SK-N-SH (cell line): ENCODE results near the gene SLC27A3. TPM values are rescaled to one million over a fixed set of nuclear protein-coding genes. Genes with fewer than 3 reads are reported as not detected.

Experiments used
- CTCF ChIA-PET: fragments of 300-600, 350-600 bp; formaldehyde crosslinking; extraction: SDS; loops from one replicate; lab custom pipeline; 2021; lab: Yijun Ruan, JAX
- POLR2A ChIA-PET: fragments of 350-600 bp; sonication (Branson Sonifier 250); formaldehyde crosslinking; extraction: SDS; loops from one replicate; lab custom pipeline; 2020; ENCODE audit warnings: antibody characterized with exemption, inconsistent platforms; lab: Yijun Ruan, JAX
- DNase-seq: peaks from one replicate; pipeline ENCODE4 v3.0.0; 2012
- H2AFZ ChIP-seq: fragments of 200-600 bp; sonication (generic); 2 replicates; pipeline ENCODE4 v1.8.1; 2016; ENCODE audit warnings: antibody characterized with exemption, mild to moderate bottlenecking, low read depth
- H3F3A ChIP-seq: fragments of 200-600 bp; sonication (generic); replicated peaks from 2 replicates; pipeline ENCODE3; 2016; ENCODE audit warnings: antibody characterized with exemption, mild to moderate bottlenecking; ENCODE audit not compliant: insufficient read depth
- H3K27ac ChIP-seq, 2 experiments: fragments of 200-500 bp in 1 of 2; fragments of 200-600 bp in 1 of 2; sonication (Bioruptor generic) in 1 of 2; sonication (generic), shearing (Covaris generic) in 1 of 2; 2 replicates each; pipeline versions ENCODE4 v1.5.1 to v1.6.1; 2014 to 2016; ENCODE audit warnings: low read depth in 2 of 2, inconsistent platforms in 1 of 2, low read length in 1 of 2, mild to moderate bottlenecking in 1 of 2, mixed read lengths in 1 of 2
- H3K27me3 ChIP-seq: fragments of 200-600 bp; sonication (generic), shearing (Covaris generic); 2 replicates; pipeline ENCODE4 v1.6.1; 2016; ENCODE audit warnings: mixed run types; ENCODE audit not compliant: insufficient read depth
- H3K36me3 ChIP-seq, 2 experiments: fragments of 200-500 bp in 1 of 2; fragments of 200-600 bp in 1 of 2; sonication (Bioruptor generic) in 1 of 2; sonication (generic) in 1 of 2; replicated peaks in 1 of 2; 2 replicates each; pipeline versions ENCODE3 to v1.5.1; 2014 to 2016; ENCODE audit warnings: low read length in 1 of 2, mild to moderate bottlenecking in 1 of 2; ENCODE audit not compliant: insufficient read depth in 2 of 2, control insufficient read depth in 1 of 2
- H3K4me1 ChIP-seq, 2 experiments: fragments of 200-500 bp in 1 of 2; fragments of 200-600 bp in 1 of 2; sonication (Bioruptor generic) in 1 of 2; sonication (generic), shearing (Covaris generic) in 1 of 2; 2 replicates each; pipeline versions ENCODE4 v1.5.1 to v1.6.1; 2014 to 2016; ENCODE audit warnings: low read depth in 1 of 2, low read length in 1 of 2, mixed run types in 1 of 2; ENCODE audit not compliant: insufficient read depth in 2 of 2, control insufficient read depth in 1 of 2
- H3K4me2 ChIP-seq: fragments of 200-600 bp; sonication (generic), shearing (Covaris generic); 2 replicates; pipeline ENCODE4 v1.6.1; 2017; ENCODE audit warnings: mixed run types
- H3K4me3 ChIP-seq, 2 experiments: fragments of 200-500 bp in 1 of 2; fragments of 200-600 bp in 1 of 2; sonication (Bioruptor generic) in 1 of 2; sonication (generic), shearing (Covaris generic) in 1 of 2; 2 replicates each; pipeline versions ENCODE4 v1.5.1 to v1.8.1; 2014 to 2016; ENCODE audit warnings: low read depth in 2 of 2, inconsistent platforms in 1 of 2, low read length in 1 of 2, mild to moderate bottlenecking in 1 of 2, mixed read lengths in 1 of 2, moderate library complexity in 1 of 2
- H3K79me2 ChIP-seq: fragments of 200-600 bp; sonication (generic); 2 replicates; pipeline ENCODE4 v1.8.1; 2017; ENCODE audit warnings: mild to moderate bottlenecking; ENCODE audit not compliant: insufficient read depth
- H3K9ac ChIP-seq: fragments of 200-600 bp; sonication (generic); 2 replicates; pipeline ENCODE4 v1.6.1; 2017; ENCODE audit warnings: mixed run types
- H3K9me2 ChIP-seq: fragments of 200-600 bp; sonication (generic); 2 replicates; pipeline ENCODE4 v1.6.1; 2017; ENCODE audit warnings: mixed run types
- H3K9me3 ChIP-seq: fragments of 200-600 bp; sonication (generic); 2 replicates; pipeline ENCODE4 v1.6.1; 2017; ENCODE audit warnings: mixed run types, mild to moderate bottlenecking, moderate library complexity
- H4K20me1 ChIP-seq: fragments of 200-600 bp; sonication (generic); 2 replicates; pipeline ENCODE4 v1.6.1; 2017; ENCODE audit warnings: mild to moderate bottlenecking, mixed run types; ENCODE audit not compliant: insufficient read depth
- CHD2 ChIP-seq: fragments of 150-350 bp; IDR thresholded peaks from 2 replicates; pipeline ENCODE4 v1.6.1; 2018; ENCODE audit warnings: low read length; ENCODE audit not compliant: partially characterized antibody
- EP300 ChIP-seq, 2 experiments: IDR thresholded peaks; 2 replicates each; pipeline versions ENCODE4 v1.4.0 to v1.6.1; 2012; ENCODE audit warnings: borderline replicate concordance in 1 of 2, low read depth in 1 of 2, low read length in 1 of 2
- FOXM1 ChIP-seq: IDR thresholded peaks from 2 replicates; pipeline ENCODE4 v1.4.0; 2012; ENCODE audit warnings: low read depth, mild to moderate bottlenecking
- GABPA ChIP-seq: IDR thresholded peaks from 2 replicates; pipeline ENCODE4 v1.4.0; 2012; ENCODE audit warnings: low read depth, mild to moderate bottlenecking
- MXI1 ChIP-seq: IDR thresholded peaks from 2 replicates; pipeline ENCODE4 v1.6.1; 2012; ENCODE audit warnings: mild to moderate bottlenecking, low read depth, low read length, improper control_type of control experiment
- PBX3 ChIP-seq: IDR thresholded peaks from 2 replicates; pipeline ENCODE4; 2012
- RCOR1 ChIP-seq: fragments of 150-350 bp; IDR thresholded peaks from 2 replicates; pipeline ENCODE4 v1.6.1; 2017; ENCODE audit warnings: antibody characterized with exemption, low read length
- RXRA ChIP-seq: IDR thresholded peaks from 2 replicates; pipeline ENCODE4 v1.4.0; 2012; ENCODE audit warnings: low read depth, mild to moderate bottlenecking, borderline replicate concordance
- SIN3A ChIP-seq: IDR thresholded peaks from 2 replicates; pipeline ENCODE4 v1.6.1; 2012; ENCODE audit warnings: low read depth, mild to moderate bottlenecking, low read length, moderate library complexity, borderline replicate concordance
- TAF1 ChIP-seq: IDR thresholded peaks from 2 replicates; pipeline ENCODE4 v1.6.1; 2012; ENCODE audit warnings: low read depth, mild to moderate bottlenecking, low read length, moderate library complexity, borderline replicate concordance
- TCF12 ChIP-seq: IDR thresholded peaks from 2 replicates; pipeline ENCODE4 v1.4.0; 2012
- TEAD4 ChIP-seq: IDR thresholded peaks from 2 replicates; pipeline ENCODE4 v1.4.0; 2012; ENCODE audit warnings: mild to moderate bottlenecking, borderline replicate concordance; ENCODE audit not compliant: insufficient read depth
- YY1 ChIP-seq: IDR thresholded peaks from 2 replicates; pipeline ENCODE4 v1.4.0; 2012; ENCODE audit warnings: low read depth, mild to moderate bottlenecking
- WGBS: methylation state at CpG from one replicate; pipeline ENCODE4 v1.1.6; 2017; ENCODE audit warnings: low lambda C conversion rate; 5-methylcytosine and 5-hydroxymethylcytosine counted together
- polyA plus RNA-seq, 3 experiments: library from polyadenylated mRNA; depleted of rRNA; stranded (reverse); fragments of >200 nt; gene quantifications; 2 replicates each; pipeline ENCODE4 v1.2.3, GENCODE V29; 2012
- TF ChIP-seq, protein P1 (sequence below): fragments of 150-350 bp; IDR thresholded peaks from 2 replicates; pipeline ENCODE4 v1.6.1; 2017; ENCODE audit warnings: antibody characterized with exemption, low read length, low read depth, borderline replicate concordance
- TF ChIP-seq, protein P2 (sequence below): IDR thresholded peaks from 2 replicates; pipeline ENCODE4 v1.6.1; 2012; ENCODE audit warnings: mild to moderate bottlenecking, low read depth, low read length, moderate library complexity
- TF ChIP-seq, protein P3 (sequence below): IDR thresholded peaks from 2 replicates; pipeline ENCODE4 v1.4.0; 2012; ENCODE audit warnings: low read depth, borderline replicate concordance

Gene SLC27A3
- polyA plus RNA-seq, 1 of the 3 experiments (the other 2 are of a cell fraction): 9.0 TPM

DNA sequence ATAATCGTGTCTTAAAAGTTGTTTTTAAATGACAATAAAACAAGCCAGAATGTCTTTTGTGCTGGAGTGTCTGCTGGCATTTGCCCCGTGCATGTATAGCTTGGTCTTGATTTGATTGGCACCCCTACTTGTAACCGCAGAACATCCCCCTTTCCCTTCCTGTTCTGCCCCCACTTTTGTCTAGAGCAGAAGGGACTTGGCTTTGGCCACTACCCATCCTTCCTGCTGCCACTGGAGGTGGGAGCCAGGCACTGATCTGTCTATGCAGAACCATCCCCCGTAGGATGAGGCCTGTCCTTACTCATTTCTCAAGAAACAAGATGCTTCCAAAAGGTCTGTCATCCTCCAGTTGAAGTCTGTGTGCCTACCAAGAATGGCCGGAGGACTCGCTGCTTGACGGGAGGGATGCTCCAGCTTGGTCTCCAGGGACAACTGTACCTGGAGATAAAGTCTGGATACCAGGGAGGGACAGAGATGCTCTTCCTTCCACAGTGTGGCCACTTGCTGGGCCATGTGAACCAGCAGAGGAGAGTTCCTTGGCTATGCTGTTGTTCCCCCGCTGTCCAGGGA lies 1.1 kb upstream of the SLC27A3 start:
- no peak overlapping the region for H3K4me3 ChIP-seq
- POLR2A ChIA-PET: no interaction called here
- no peak overlapping the region for H3K9ac ChIP-seq
- no peak overlapping the region for H3K4me2 ChIP-seq
- TF ChIP-seq FOXM1: no peak
- TF ChIP-seq, protein P1, sequence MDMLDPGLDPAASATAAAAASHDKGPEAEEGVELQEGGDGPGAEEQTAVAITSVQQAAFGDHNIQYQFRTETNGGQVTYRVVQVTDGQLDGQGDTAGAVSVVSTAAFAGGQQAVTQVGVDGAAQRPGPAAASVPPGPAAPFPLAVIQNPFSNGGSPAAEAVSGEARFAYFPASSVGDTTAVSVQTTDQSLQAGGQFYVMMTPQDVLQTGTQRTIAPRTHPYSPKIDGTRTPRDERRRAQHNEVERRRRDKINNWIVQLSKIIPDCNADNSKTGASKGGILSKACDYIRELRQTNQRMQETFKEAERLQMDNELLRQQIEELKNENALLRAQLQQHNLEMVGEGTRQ: no peak
- no peak for TF ChIP-seq YY1
- TF ChIP-seq RXRA: no peak
- no peak for TF ChIP-seq MXI1
- TF ChIP-seq TCF12: no peak
- no peak for TF ChIP-seq PBX3
- TF ChIP-seq, all 33 proteins: peak for 0
- Histone ChIP-seq H4K20me1 (no peaks in the 10 kb centered on the region), H3K27ac (no peak overlapping the region; a peak in 1 of 4 replicates), H3K27me3 (no peaks in the 10 kb centered on the region), H3K79me2 (no peaks in the 10 kb centered on the region), H3K9me2 (no peaks in the 10 kb centered on the region), H2AFZ (no peak overlapping the region), H3K9me3 (no peaks in the 10 kb centered on the region), H3F3A (peaks cover 8% of the 10 kb centered on the region), H3K4me1 (peaks cover 0 to 13% of the 10 kb centered on the region in 2 experiments; a peak in 1 of 4 replicates), H3K36me3 (peaks cover 0 to 45% of the 10 kb centered on the region in 2 experiments)
- 85% methylated on average over 8 of the region's 8 CpGs for WGBS
- no peak for DNase-seq
- CTCF ChIA-PET: interaction anchor here (0.7 to 6.8 kb wide), 4 partner anchors 26 to 296 kb away, joined by 3 to 60 read pairs (median 12); partner anchors contain the start of genes NPR1 and RAB13

DNA sequence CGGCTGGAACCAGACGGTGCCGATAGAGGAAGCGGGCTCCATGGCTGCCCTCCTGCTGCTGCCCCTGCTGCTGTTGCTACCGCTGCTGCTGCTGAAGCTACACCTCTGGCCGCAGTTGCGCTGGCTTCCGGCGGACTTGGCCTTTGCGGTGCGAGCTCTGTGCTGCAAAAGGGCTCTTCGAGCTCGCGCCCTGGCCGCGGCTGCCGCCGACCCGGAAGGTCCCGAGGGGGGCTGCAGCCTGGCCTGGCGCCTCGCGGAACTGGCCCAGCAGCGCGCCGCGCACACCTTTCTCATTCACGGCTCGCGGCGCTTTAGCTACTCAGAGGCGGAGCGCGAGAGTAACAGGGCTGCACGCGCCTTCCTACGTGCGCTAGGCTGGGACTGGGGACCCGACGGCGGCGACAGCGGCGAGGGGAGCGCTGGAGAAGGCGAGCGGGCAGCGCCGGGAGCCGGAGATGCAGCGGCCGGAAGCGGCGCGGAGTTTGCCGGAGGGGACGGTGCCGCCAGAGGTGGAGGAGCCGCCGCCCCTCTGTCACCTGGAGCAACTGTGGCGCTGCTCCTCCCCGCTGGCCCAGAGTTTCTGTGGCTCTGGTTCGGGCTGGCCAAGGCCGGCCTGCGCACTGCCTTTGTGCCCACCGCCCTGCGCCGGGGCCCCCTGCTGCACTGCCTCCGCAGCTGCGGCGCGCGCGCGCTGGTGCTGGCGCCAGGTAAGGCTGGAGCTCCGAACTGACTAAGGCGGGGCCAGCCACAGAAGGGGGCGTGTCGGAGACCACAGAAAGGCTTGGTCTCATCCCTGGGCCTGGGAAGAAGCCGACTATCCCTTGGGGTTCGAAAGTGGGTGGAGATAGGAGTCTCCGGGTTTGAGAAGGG lies 486 bp downstream of the SLC27A3 start:
- H2AFZ ChIP-seq: peak overlapping the region; percentile 82
- CTCF ChIA-PET: interaction anchor here (0.6 to 6.8 kb wide), 8 partner anchors 22 to 276 kb away, joined by 3 to 60 read pairs (median 3); partner anchors contain the start of genes ILF2, NPR1 and RAB13
- no peak for TF ChIP-seq RXRA
- no peak; the same call in 1 of the 2 replicates for TF ChIP-seq SIN3A
- no peak for TF ChIP-seq EP300 (IDR thresholded peaks at IDR 0.05; ENCODE audit: borderline replicate concordance in 1 of 2, low read depth in 1 of 2, low read length in 1 of 2)
- no peak for TF ChIP-seq TEAD4
- TF ChIP-seq RCOR1: no peak
- peak; percentile 21; the same call in 1 of the 2 replicates for TF ChIP-seq GABPA
- TF ChIP-seq, protein P2, sequence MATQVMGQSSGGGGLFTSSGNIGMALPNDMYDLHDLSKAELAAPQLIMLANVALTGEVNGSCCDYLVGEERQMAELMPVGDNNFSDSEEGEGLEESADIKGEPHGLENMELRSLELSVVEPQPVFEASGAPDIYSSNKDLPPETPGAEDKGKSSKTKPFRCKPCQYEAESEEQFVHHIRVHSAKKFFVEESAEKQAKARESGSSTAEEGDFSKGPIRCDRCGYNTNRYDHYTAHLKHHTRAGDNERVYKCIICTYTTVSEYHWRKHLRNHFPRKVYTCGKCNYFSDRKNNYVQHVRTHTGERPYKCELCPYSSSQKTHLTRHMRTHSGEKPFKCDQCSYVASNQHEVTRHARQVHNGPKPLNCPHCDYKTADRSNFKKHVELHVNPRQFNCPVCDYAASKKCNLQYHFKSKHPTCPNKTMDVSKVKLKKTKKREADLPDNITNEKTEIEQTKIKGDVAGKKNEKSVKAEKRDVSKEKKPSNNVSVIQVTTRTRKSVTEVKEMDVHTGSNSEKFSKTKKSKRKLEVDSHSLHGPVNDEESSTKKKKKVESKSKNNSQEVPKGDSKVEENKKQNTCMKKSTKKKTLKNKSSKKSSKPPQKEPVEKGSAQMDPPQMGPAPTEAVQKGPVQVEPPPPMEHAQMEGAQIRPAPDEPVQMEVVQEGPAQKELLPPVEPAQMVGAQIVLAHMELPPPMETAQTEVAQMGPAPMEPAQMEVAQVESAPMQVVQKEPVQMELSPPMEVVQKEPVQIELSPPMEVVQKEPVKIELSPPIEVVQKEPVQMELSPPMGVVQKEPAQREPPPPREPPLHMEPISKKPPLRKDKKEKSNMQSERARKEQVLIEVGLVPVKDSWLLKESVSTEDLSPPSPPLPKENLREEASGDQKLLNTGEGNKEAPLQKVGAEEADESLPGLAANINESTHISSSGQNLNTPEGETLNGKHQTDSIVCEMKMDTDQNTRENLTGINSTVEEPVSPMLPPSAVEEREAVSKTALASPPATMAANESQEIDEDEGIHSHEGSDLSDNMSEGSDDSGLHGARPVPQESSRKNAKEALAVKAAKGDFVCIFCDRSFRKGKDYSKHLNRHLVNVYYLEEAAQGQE: no peak
- TF ChIP-seq TCF12: no peak
- TF ChIP-seq FOXM1: no peak
- no peak for TF ChIP-seq CHD2
- TF ChIP-seq, protein P3, sequence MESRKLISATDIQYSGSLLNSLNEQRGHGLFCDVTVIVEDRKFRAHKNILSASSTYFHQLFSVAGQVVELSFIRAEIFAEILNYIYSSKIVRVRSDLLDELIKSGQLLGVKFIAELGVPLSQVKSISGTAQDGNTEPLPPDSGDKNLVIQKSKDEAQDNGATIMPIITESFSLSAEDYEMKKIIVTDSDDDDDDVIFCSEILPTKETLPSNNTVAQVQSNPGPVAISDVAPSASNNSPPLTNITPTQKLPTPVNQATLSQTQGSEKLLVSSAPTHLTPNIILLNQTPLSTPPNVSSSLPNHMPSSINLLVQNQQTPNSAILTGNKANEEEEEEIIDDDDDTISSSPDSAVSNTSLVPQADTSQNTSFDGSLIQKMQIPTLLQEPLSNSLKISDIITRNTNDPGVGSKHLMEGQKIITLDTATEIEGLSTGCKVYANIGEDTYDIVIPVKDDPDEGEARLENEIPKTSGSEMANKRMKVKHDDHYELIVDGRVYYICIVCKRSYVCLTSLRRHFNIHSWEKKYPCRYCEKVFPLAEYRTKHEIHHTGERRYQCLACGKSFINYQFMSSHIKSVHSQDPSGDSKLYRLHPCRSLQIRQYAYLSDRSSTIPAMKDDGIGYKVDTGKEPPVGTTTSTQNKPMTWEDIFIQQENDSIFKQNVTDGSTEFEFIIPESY: no peak
- no peak for TF ChIP-seq TAF1

More for the DNA sequence above, 486 bp downstream of the SLC27A3 start:
- Histone ChIP-seq H3K4me1 (peaks cover 0 to 13% of the 10 kb centered on the region in 2 experiments; a peak in 1 of 4 replicates), H3K36me3 (peaks cover 0 to 32% of the 10 kb centered on the region in 2 experiments), H4K20me1 (no peaks in the 10 kb centered on the region), H3K4me3 (peak overlapping the region; percentile 65 to 67), H3K4me2 (peak overlapping the region; percentile 86), H3K9me2 (no peaks in the 10 kb centered on the region), H3K9ac (peak overlapping the region; percentile 44; the same call in 1 of the 2 replicates), H3K27me3 (no peaks in the 10 kb centered on the region), H3F3A (peaks cover 8% of the 10 kb centered on the region), H3K9me3 (no peaks in the 10 kb centered on the region), H3K27ac (peak overlapping the region in 1 of 2 experiments; percentile 69; a peak in 2 of 4 replicates), H3K79me2 (no peaks in the 10 kb centered on the region)
- 4% methylated on average over 42 of the region's 83 CpGs for WGBS
- POLR2A ChIA-PET: interaction anchor here (0.6 to 1.5 kb wide), 6 partner anchors 8 to 215 kb away, joined by 3 to 7 read pairs (median 4); partner anchors contain the start of genes CREB3L4, RAB13 and RPS27
- peak; percentile 81 for DNase-seq
